GM23338 (cell line): Measurements from ENCODE around the gene ALDH1A2. TPM values are rescaled to one million over a fixed set of nuclear protein-coding genes. Genes with fewer than 3 reads are reported as not detected.
A peak's percentile ranks its signal among the peaks of the same experiment; 100 is the strongest.

Experiments
- ATAC-seq: fragments of 200-7000 bp; cut with Tn5 transposase; 3 replicates; pipeline ENCODE4 v1.9.1; 2020
- DNase-seq: peaks from one replicate; pipeline ENCODE4 v3.0.0-alpha.2; 2015; ENCODE audit warnings: low spot score
- H2AFZ ChIP-seq: fragments of 200-600 bp; sonication (generic); 2 replicates; pipeline ENCODE4 v1.8.0; 2016; ENCODE audit warnings: antibody characterized with exemption, mild to moderate bottlenecking, moderate library complexity
- H3F3A ChIP-seq: fragments of 200-600 bp; sonication (generic); replicated peaks from 2 replicates; pipeline ENCODE4 v1.8.0; 2017; ENCODE audit warnings: antibody characterized with exemption, mixed run types, low read depth
- H3K27ac ChIP-seq: fragments of 200-600 bp; sonication (generic); 2 replicates; pipeline ENCODE4 v1.6.1; 2016; ENCODE audit warnings: low read depth
- H3K27me3 ChIP-seq: fragments of 200-600 bp; sonication (generic); 2 replicates; pipeline ENCODE4 v1.8.0; 2016; ENCODE audit warnings: mild to moderate bottlenecking, mixed run types, moderate library complexity; ENCODE audit not compliant: insufficient read depth
- H3K36me3 ChIP-seq: fragments of 200-600 bp; sonication (generic); 2 replicates; pipeline ENCODE4 v1.8.0; 2016; ENCODE audit warnings: mild to moderate bottlenecking; ENCODE audit not compliant: insufficient read depth
- H3K4me1 ChIP-seq: fragments of 200-600 bp; sonication (generic); 2 replicates; pipeline ENCODE4 v1.8.0; 2016; ENCODE audit warnings: mild to moderate bottlenecking, moderate library complexity; ENCODE audit not compliant: insufficient read depth
- H3K4me2 ChIP-seq: fragments of 200-600 bp; sonication (generic); 2 replicates; pipeline ENCODE4 v1.7.1; 2017; ENCODE audit warnings: mixed run types
- H3K4me3 ChIP-seq: fragments of 200-600 bp; sonication (generic); 2 replicates; pipeline ENCODE4 v1.6.1; 2016; ENCODE audit warnings: mixed run types
- H3K79me2 ChIP-seq: fragments of 200-600 bp; sonication (generic); replicated peaks from 2 replicates; pipeline ENCODE4 v1.8.0; 2017; ENCODE audit warnings: mild to moderate bottlenecking; ENCODE audit not compliant: insufficient read depth
- H3K9me2 ChIP-seq: fragments of 200-600 bp; sonication (generic); 2 replicates; pipeline ENCODE4 v1.8.0; 2017; ENCODE audit not compliant: insufficient read depth
- H4K20me1 ChIP-seq: fragments of 200-600 bp; sonication (generic); replicated peaks from 2 replicates; pipeline ENCODE4 v1.8.0; 2017; ENCODE audit warnings: mild to moderate bottlenecking; ENCODE audit not compliant: insufficient read depth
- H3K27ac Mint-ChIP-seq: 2 replicates; pipeline ENCODE4 v1.8.0; 2020; ENCODE audit warnings: inconsistent platforms, mild to moderate bottlenecking, moderate library complexity, mixed read lengths
- H3K27me3 Mint-ChIP-seq: 3 replicates; pipeline ENCODE4 v1.8.0; 2022; ENCODE audit warnings: low read depth, mild to moderate bottlenecking, moderate library complexity, mixed read lengths, inconsistent platforms; ENCODE audit not compliant: insufficient read depth, poor library complexity
- H3K36me3 Mint-ChIP-seq: 3 replicates; pipeline ENCODE4 v1.8.0; 2021; ENCODE audit warnings: low read depth, mild to moderate bottlenecking, inconsistent platforms, moderate library complexity, mixed read lengths
- H3K4me1 Mint-ChIP-seq: 3 replicates; pipeline ENCODE4 v1.8.0; 2020; ENCODE audit warnings: mild to moderate bottlenecking, inconsistent platforms, mixed read lengths
- H3K4me3 Mint-ChIP-seq: 3 replicates; pipeline ENCODE4 v1.8.0; 2021; ENCODE audit warnings: moderate library complexity, mild to moderate bottlenecking, inconsistent platforms, mixed read lengths
- H3K9me3 Mint-ChIP-seq: 3 replicates; pipeline ENCODE4 v1.8.0; 2020; ENCODE audit warnings: moderate library complexity, mild to moderate bottlenecking, inconsistent platforms, mixed read lengths
- CREB1 ChIP-seq: fragments of 250-450 bp; sonication (Bioruptor Pico); IDR thresholded peaks from 2 replicates; pipeline ENCODE4 v1.5.0; 2020; ENCODE audit warnings: low read depth, mild to moderate bottlenecking, moderate library complexity
- JUNB ChIP-seq: IDR thresholded peaks from one replicate; pipeline ENCODE4 v1.6.1; 2016; ENCODE audit warnings: antibody characterized with exemption; ENCODE audit not compliant: unreplicated experiment
- NANOG ChIP-seq: IDR thresholded peaks from 2 replicates; pipeline ENCODE4 v1.6.1; 2016; ENCODE audit warnings: antibody characterized with exemption, borderline replicate concordance
- POLR2AphosphoS5 ChIP-seq: IDR thresholded peaks from 2 replicates; pipeline ENCODE4 v1.6.1; 2016; ENCODE audit warnings: antibody characterized with exemption, low read depth
- STAT1 ChIP-seq: IDR thresholded peaks from one replicate; pipeline ENCODE4 v1.6.1; 2016; ENCODE audit warnings: antibody characterized with exemption; ENCODE audit not compliant: unreplicated experiment
- ZNF114 ChIP-seq: fragments of 250-450 bp; sonication (Bioruptor Pico); IDR thresholded peaks from 2 replicates; pipeline ENCODE4 v1.5.0; 2020; ENCODE audit warnings: mild to moderate bottlenecking, moderate library complexity
- polyA plus RNA-seq: library from polyadenylated mRNA; unstranded; fragments of >200 nt; fragmentation: Nextera tagmentation; extraction: Ambion mirVana; gene quantifications from 2 replicates; pipeline ENCODE4 v1.2.1, GENCODE V29; 2016
- total RNA-seq: library from RNA; depleted of rRNA; stranded (reverse); fragments of >200 nt; shearing (Covaris generic); gene quantifications from 2 replicates; pipeline ENCODE4 v1.2.3, GENCODE V29; 2014
- TF ChIP-seq, protein P1 (sequence below), 2 experiments: fragments of 200-600 bp in 1 of 2; sonication (generic) in 1 of 2; conservative IDR thresholded peaks; 2 replicates each; pipeline versions ENCODE4 v1.5.1 to v1.6.1; 2016 to 2017; ENCODE audit warnings: antibody characterized with exemption in 2 of 2, low read depth in 2 of 2, mild to moderate bottlenecking in 2 of 2, moderate library complexity in 1 of 2
- TF ChIP-seq, protein P2 (sequence below): fragments of 250-450 bp; sonication (Bioruptor Pico); IDR thresholded peaks from 2 replicates; pipeline ENCODE4 v1.5.0; 2020; ENCODE audit warnings: mild to moderate bottlenecking, moderate library complexity
- TF ChIP-seq, protein P3 (sequence below): IDR thresholded peaks from 2 replicates; pipeline ENCODE4 v1.6.1; 2016; ENCODE audit warnings: antibody characterized with exemption

Gene ALDH1A2
- total and polyA plus RNA-seq, 2 experiments from 2014 or later, result 0.80 TPM; not detected in 1

DNA sequence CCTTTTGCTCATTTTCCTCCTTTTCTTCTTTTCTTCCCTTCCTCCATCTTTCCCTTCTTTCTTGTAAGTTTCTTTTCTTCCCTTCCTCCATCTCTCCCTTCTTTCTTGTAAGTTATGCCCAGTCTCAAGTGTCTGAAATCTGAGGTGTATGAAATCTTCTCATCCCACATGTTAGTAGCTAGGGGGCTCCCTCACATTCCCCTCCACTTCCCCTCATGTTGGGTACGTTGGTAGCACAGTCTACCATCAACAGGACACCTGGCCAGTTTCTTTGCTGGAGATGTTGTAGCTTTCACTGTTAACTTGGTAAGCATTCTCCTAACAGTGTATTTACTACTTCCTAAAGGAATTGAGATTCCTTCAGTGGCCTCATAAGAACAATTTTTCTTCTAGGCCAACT, 133.9 kb downstream of the ALDH1A2 start:
- Histone ChIP-seq H2AFZ (no peak overlapping the region), H3K4me1 (peaks cover 18% of the 10 kb centered on the region; the same call in 1 of the 2 replicates), H3K4me3 (no peak overlapping the region), H3K27me3 (no peaks in the 10 kb centered on the region), H4K20me1 (no peaks in the 10 kb centered on the region), H3K36me3 (no peaks in the 10 kb centered on the region), H3K27ac (no peak overlapping the region), H3K9me2 (no peaks in the 10 kb centered on the region; the same call in 1 of the 2 replicates), H3K79me2 (no peaks in the 10 kb centered on the region), H3F3A (no peaks in the 10 kb centered on the region), H3K4me2 (no peak overlapping the region)
- peaks cover 12% of the 10 kb centered on the region for H3K4me1 Mint-ChIP-seq
- H3K27me3 Mint-ChIP-seq, result no peaks in the 10 kb centered on the region
- H3K9me3 Mint-ChIP-seq, result no peaks in the 10 kb centered on the region; the same call in 2 of the 3 replicates
- ATAC-seq, result no peak
- H3K36me3 Mint-ChIP-seq, result no peaks in the 10 kb centered on the region
- no peak overlapping the region for H3K27ac Mint-ChIP-seq
- H3K4me3 Mint-ChIP-seq, result no peak overlapping the region
- TF ChIP-seq, protein P1, sequence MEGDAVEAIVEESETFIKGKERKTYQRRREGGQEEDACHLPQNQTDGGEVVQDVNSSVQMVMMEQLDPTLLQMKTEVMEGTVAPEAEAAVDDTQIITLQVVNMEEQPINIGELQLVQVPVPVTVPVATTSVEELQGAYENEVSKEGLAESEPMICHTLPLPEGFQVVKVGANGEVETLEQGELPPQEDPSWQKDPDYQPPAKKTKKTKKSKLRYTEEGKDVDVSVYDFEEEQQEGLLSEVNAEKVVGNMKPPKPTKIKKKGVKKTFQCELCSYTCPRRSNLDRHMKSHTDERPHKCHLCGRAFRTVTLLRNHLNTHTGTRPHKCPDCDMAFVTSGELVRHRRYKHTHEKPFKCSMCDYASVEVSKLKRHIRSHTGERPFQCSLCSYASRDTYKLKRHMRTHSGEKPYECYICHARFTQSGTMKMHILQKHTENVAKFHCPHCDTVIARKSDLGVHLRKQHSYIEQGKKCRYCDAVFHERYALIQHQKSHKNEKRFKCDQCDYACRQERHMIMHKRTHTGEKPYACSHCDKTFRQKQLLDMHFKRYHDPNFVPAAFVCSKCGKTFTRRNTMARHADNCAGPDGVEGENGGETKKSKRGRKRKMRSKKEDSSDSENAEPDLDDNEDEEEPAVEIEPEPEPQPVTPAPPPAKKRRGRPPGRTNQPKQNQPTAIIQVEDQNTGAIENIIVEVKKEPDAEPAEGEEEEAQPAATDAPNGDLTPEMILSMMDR (conservative IDR thresholded peaks at IDR 0.05; ENCODE audit: low read depth in 2 of 2), result peak; percentile 14 to 52; a peak in 2 of 4 replicates
- TF ChIP-seq ZNF114 (CRISPR knock-in tag) (no peak), CREB1 (CRISPR knock-in tag) (no peak), STAT1 (no peak), POLR2AphosphoS5 (no peak)
- DNase-seq, result no peak

DNA sequence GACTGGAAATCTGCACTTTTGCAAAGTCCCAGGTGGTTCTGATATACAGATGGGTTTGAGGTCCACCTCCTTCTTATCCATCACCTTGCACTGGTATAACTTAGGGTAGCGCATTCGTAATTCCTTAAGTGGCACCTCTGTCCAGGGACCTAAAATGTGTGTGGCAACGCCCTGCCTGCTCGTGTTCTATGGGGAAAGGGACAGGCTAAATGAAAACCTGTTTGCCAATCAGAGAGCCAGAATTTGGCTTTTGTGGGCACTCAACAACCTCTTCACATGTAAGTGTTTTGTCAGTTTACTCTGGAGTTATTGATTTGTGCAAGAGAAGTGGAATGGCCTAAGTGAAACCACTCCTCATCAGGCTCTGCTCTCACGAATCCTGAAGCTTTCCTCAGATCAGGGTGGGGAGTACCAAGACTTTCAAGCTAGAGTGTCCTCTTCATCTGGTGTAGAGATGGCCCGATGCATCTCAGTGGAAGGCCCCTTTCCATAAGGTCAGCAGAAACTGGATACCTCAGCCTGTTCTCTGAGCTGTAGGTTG, 138.3 kb downstream of the ALDH1A2 start:
- Histone ChIP-seq H3K4me2 (no peak overlapping the region), H3K27ac (no peak overlapping the region), H3K79me2 (no peaks in the 10 kb centered on the region), H3K4me1 (0 out of 2 replicates have a peak, but pooled peaks cover 9% of the 10 kb centered on the region), H4K20me1 (no peaks in the 10 kb centered on the region), H3K27me3 (no peaks in the 10 kb centered on the region), H3F3A (no peaks in the 10 kb centered on the region), H3K36me3 (no peaks in the 10 kb centered on the region), H3K4me3 (no peak overlapping the region), H2AFZ (no peak overlapping the region), H3K9me2 (no peaks in the 10 kb centered on the region)
- ATAC-seq, result no peak
- H3K4me1 Mint-ChIP-seq, result peaks cover 4% of the 10 kb centered on the region; the same call in 2 of the 3 replicates
- H3K27ac Mint-ChIP-seq, result no peak overlapping the region
- DNase-seq, result no peak
- peaks cover 3% of the 10 kb centered on the region for H3K27me3 Mint-ChIP-seq
- H3K36me3 Mint-ChIP-seq, result no peaks in the 10 kb centered on the region
- H3K9me3 Mint-ChIP-seq, result no peaks in the 10 kb centered on the region; the same call in 2 of the 3 replicates
- no peak overlapping the region for H3K4me3 Mint-ChIP-seq
- TF ChIP-seq STAT1, result no peak
- TF ChIP-seq CREB1 (CRISPR knock-in tag), result no peak
- TF ChIP-seq POLR2AphosphoS5, result no peak
- TF ChIP-seq ZNF114 (CRISPR knock-in tag), result no peak
- TF ChIP-seq, protein P2, sequence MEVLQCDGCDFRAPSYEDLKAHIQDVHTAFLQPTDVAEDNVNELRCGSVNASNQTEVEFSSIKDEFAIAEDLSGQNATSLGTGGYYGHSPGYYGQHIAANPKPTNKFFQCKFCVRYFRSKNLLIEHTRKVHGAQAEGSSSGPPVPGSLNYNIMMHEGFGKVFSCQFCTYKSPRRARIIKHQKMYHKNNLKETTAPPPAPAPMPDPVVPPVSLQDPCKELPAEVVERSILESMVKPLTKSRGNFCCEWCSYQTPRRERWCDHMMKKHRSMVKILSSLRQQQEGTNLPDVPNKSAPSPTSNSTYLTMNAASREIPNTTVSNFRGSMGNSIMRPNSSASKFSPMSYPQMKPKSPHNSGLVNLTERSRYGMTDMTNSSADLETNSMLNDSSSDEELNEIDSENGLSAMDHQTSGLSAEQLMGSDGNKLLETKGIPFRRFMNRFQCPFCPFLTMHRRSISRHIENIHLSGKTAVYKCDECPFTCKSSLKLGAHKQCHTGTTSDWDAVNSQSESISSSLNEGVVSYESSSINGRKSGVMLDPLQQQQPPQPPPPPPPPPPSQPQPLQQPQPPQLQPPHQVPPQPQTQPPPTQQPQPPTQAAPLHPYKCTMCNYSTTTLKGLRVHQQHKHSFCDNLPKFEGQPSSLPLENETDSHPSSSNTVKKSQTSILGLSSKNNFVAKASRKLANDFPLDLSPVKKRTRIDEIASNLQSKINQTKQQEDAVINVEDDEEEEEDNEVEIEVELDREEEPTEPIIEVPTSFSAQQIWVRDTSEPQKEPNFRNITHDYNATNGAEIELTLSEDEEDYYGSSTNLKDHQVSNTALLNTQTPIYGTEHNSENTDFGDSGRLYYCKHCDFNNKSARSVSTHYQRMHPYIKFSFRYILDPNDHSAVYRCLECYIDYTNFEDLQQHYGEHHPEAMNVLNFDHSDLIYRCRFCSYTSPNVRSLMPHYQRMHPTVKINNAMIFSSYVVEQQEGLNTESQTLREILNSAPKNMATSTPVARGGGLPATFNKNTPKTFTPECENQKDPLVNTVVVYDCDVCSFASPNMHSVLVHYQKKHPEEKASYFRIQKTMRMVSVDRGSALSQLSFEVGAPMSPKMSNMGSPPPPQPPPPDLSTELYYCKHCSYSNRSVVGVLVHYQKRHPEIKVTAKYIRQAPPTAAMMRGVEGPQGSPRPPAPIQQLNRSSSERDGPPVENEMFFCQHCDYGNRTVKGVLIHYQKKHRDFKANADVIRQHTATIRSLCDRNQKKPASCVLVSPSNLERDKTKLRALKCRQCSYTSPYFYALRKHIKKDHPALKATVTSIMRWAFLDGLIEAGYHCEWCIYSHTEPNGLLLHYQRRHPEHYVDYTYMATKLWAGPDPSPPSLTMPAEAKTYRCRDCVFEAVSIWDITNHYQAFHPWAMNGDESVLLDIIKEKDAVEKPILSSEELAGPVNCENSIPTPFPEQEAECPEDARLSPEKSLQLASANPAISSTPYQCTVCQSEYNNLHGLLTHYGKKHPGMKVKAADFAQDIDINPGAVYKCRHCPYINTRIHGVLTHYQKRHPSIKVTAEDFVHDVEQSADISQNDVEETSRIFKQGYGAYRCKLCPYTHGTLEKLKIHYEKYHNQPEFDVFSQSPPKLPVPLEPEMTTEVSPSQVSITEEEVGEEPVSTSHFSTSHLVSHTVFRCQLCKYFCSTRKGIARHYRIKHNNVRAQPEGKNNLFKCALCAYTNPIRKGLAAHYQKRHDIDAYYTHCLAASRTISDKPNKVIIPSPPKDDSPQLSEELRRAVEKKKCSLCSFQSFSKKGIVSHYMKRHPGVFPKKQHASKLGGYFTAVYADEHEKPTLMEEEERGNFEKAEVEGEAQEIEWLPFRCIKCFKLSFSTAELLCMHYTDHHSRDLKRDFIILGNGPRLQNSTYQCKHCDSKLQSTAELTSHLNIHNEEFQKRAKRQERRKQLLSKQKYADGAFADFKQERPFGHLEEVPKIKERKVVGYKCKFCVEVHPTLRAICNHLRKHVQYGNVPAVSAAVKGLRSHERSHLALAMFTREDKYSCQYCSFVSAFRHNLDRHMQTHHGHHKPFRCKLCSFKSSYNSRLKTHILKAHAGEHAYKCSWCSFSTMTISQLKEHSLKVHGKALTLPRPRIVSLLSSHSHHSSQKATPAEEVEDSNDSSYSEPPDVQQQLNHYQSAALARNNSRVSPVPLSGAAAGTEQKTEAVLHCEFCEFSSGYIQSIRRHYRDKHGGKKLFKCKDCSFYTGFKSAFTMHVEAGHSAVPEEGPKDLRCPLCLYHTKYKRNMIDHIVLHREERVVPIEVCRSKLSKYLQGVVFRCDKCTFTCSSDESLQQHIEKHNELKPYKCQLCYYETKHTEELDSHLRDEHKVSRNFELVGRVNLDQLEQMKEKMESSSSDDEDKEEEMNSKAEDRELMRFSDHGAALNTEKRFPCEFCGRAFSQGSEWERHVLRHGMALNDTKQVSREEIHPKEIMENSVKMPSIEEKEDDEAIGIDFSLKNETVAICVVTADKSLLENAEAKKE (CRISPR knock-in tag), result no peak
- no peak for TF ChIP-seq NANOG
- TF ChIP-seq, protein P3, sequence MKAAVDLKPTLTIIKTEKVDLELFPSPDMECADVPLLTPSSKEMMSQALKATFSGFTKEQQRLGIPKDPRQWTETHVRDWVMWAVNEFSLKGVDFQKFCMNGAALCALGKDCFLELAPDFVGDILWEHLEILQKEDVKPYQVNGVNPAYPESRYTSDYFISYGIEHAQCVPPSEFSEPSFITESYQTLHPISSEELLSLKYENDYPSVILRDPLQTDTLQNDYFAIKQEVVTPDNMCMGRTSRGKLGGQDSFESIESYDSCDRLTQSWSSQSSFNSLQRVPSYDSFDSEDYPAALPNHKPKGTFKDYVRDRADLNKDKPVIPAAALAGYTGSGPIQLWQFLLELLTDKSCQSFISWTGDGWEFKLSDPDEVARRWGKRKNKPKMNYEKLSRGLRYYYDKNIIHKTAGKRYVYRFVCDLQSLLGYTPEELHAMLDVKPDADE, result no peak
- TF ChIP-seq, protein P1 (conservative IDR thresholded peaks at IDR 0.05; ENCODE audit: low read depth in 2 of 2), result no peak
- no peak for TF ChIP-seq JUNB
